ENCODE measurements around the gene TDO2.
"Not testable (repeated sequence)": the region's sequence is repeated elsewhere in the genome, so short reads cannot be mapped to it uniquely, and the experiment has no call there.

TDO2 gene

GRCh38 chr4:155903453-155903852 is at the start of gene TDO2:
Gene TDO2 (plus strand): TSS chr4:155903696. CDS start chr4:155903759, 63 bp downstream.
- DNase-seq (ENCODE audit: low read depth in 2 of 2): no peak

GRCh38 chr4:155854582-155855226 is 48.8 kb upstream of the TDO2 start:
- no peak for DNase-seq (ENCODE audit: low read depth in 2 of 2)

GRCh38 chr4:155855897-155856296 is 47.6 kb upstream of the TDO2 start:
- DNase-seq (ENCODE audit: low read depth in 2 of 2): no peak

GRCh38 chr4:155866177-155866576 is 37.3 kb upstream of the TDO2 start, which contains the start of gene ASIC5:
Gene ASIC5 (minus strand): TSS chr4:155866277. CDS start chr4:155866226, 51 bp downstream.
- DNase-seq (ENCODE audit: low read depth in 2 of 2): no peak

GRCh38 chr4:155875878-155876277 is 27.6 kb upstream of the TDO2 start:
- DNase-seq (ENCODE audit: low read depth in 2 of 2): no peak

- no peak for DNase-seq (ENCODE audit: low read depth in 2 of 2)
These were observed 25.5 kb upstream of the TDO2 start for GRCh38 chr4:155877971-155878370.

GRCh38 chr4:155878611-155879010 is 24.9 kb upstream of the TDO2 start:
- DNase-seq (ENCODE audit: low read depth in 2 of 2): no peak

GRCh38 chr4:155879767-155880166 is 23.7 kb upstream of the TDO2 start:
- no peak for DNase-seq (ENCODE audit: low read depth in 2 of 2)

- no peak for DNase-seq (ENCODE audit: low read depth in 2 of 2)
These were observed 21.9 kb upstream of the TDO2 start for GRCh38 chr4:155881555-155881954.

GRCh38 chr4:155883895-155884294 is 19.6 kb upstream of the TDO2 start:
- no peak for DNase-seq (ENCODE audit: low read depth in 2 of 2)

GRCh38 chr4:155885666-155886065 is 17.8 kb upstream of the TDO2 start:
- no peak for DNase-seq (ENCODE audit: low read depth in 2 of 2)

GRCh38 chr4:155887045-155887444 is 16.5 kb upstream of the TDO2 start:
- no peak for DNase-seq (ENCODE audit: low read depth in 2 of 2)

- no peak for DNase-seq (ENCODE audit: low read depth in 2 of 2)
These were observed 15.5 kb upstream of the TDO2 start for GRCh38 chr4:155887847-155888570.

- no peak for DNase-seq (ENCODE audit: low read depth in 2 of 2)
These were observed 14.3 kb upstream of the TDO2 start for GRCh38 chr4:155889031-155889793.

GRCh38 chr4:155889946-155890345 is 13.6 kb upstream of the TDO2 start:
- no peak for DNase-seq (ENCODE audit: low read depth in 2 of 2)

GRCh38 chr4:155891058-155891457 is 12.4 kb upstream of the TDO2 start:
- no peak for DNase-seq (ENCODE audit: low read depth in 2 of 2)

GRCh38 chr4:155898371-155898770 is 5.1 kb upstream of the TDO2 start:
- not testable (repeated sequence) for DNase-seq (ENCODE audit: low read depth in 2 of 2)

- DNase-seq (ENCODE audit: low read depth in 2 of 2): no peak
These were observed 3.6 kb upstream of the TDO2 start for GRCh38 chr4:155899891-155900290.

GRCh38 chr4:155900381-155900780 is 3.1 kb upstream of the TDO2 start:
- no peak for DNase-seq (ENCODE audit: low read depth in 2 of 2)

GRCh38 chr4:155901013-155901412 is 2.5 kb upstream of the TDO2 start:
- no peak for DNase-seq (ENCODE audit: low read depth in 2 of 2)

- no peak for DNase-seq (ENCODE audit: low read depth in 2 of 2)
These were observed 835 bp downstream of the TDO2 start for GRCh38 chr4:155904331-155904730.

- DNase-seq (ENCODE audit: low read depth in 2 of 2): no peak
These were observed 3.2 kb downstream of the TDO2 start for GRCh38 chr4:155906554-155907247.
